NCI-H524 treated with DMSO at 0.1 percent for 48 hours (cell line): ENCODE measurements around the gene ZBTB47.

Experiments
- DNase-seq: peaks from one replicate; lab custom pipeline; 2025; lab: John Stamatoyannopoulos, UW

The ZBTB47 gene

GRCh38 chr3:42685363-42685881 is 31.9 kb downstream of the ZBTB47 start, which contains the start of gene KLHL40:
KLHL40 (plus strand) TSS chr3:42685537; CDS start chr3:42685619, 82 bp downstream.
- no peak for DNase-seq

DNA sequence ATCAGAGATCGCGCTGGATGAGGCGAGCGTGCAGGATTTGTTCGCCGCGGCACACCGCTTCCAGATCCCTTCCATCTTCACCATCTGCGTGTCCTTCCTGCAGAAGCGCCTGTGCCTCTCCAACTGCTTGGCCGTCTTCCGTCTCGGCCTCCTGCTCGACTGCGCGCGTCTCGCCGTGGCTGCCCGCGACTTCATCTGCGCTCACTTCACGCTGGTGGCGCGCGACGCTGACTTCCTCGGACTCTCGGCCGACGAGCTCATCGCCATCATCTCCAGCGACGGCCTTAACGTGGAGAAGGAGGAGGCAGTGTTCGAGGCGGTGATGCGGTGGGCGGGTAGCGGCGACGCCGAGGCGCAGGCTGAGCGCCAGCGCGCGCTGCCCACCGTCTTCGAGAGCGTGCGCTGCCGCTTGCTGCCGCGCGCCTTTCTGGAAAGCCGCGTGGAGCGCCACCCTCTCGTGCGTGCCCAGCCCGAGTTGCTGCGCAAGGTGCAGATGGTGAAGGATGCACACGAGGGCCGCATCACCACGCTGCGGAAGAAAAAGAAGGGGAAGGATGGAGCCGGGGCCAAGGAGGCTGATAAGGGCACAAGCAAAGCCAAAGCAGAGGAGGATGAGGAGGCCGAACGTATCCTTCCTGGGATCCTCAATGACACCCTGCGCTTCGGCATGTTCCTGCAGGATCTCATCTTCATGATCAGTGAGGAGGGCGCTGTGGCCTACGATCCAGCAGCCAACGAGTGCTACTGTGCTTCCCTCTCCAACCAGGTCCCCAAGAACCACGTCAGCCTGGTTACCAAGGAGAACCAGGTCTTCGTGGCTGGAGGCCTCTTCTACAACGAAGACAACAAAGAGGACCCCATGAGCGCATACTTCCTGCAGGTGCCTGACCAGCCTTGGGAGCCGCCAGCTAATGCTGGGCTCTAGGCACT is 32.7 kb downstream of the ZBTB47 start:
- no peak for DNase-seq

DNA sequence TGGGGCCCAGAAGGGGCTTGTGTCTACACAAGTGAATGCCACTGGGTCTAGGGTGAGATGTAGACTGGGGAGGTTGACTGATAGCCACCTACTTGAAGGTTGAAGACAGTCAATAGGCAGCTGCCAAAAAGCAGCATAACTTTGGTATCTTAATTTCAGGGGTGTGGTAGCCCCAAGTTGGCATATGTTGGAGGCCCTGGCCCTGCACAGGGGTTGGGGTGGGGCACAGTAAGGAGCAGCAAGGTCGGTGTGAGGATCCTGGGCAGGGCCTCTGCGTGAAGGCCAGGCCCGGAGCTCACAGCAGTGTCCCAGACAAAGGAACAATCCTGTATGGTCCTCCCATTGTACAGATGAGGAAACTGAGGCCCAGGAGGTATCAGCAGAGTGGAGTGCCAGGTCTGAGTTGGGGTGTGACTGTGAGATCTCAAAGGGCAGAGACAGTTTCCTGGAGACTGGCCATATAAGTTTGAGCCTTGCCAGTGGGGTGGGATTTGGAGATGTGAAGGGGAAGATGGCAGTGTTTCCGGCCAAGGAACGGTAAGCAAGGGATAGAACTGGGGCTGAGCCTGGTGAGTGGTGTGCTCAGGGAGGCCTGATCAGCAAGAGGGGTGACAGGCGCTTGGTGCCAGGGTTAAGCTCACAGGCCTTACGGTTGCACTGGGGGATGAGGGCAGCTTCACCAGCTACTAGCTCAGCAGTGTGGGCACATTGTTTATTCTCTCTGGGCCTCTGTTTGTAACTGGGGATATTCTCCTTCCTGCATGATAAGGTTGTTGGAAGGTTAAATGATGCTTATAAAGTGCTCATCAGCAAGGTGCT is 33.5 kb downstream of the ZBTB47 start:
- no peak for DNase-seq

GRCh38 chr3:42688016-42688415 is 34.5 kb downstream of the ZBTB47 start:
- DNase-seq, result no peak

- no peak for DNase-seq
These were observed 35.3 kb downstream of the ZBTB47 start for GRCh38 chr3:42688487-42689420.

GRCh38 chr3:42689421-42690014 is 36.0 kb downstream of the ZBTB47 start:
- no peak for DNase-seq

GRCh38 chr3:42690191-42690590 is 36.7 kb downstream of the ZBTB47 start:
- no peak for DNase-seq

DNA sequence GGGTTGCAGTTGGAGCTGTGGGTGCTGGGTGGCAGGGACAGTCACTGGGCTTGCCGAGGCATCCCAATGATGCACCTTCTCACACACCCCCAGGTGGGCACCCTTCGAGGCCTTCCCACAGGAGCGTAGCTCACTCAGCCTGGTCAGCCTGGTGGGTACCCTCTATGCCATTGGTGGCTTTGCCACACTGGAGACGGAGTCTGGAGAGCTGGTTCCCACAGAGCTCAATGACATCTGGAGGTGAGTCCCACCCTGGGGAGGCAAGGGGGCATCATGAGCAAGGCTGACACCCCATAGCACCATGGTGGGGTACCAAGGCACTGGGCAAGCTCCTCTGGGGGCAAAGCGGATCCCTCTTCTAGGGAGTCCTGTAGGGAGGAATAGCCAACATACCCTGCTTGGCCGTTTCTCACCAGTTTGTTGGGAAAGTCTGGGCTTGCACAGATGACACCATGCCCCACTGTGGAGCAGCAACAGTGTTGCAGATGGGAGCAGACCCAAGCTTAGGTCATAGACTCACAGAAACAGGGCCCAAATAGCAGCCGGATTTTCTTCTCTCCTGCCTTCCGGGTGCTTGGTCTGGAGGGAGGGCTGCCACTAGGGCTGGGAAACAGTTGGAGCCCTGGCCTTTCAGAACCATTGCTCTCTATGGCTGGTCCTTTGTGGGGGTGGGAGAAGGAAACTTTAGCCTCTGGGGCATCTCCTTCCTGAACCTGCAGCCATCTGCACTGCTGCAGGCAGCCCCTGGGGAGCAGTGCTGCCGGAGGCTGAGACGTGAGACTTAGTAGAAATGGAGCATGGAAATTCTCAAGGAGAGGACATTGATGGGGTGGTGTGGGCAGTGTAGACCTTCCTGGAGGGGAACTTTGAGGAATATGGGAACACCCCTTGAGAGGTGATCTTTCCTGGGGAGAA is 37.5 kb downstream of the ZBTB47 start:
- no peak for DNase-seq

DNA sequence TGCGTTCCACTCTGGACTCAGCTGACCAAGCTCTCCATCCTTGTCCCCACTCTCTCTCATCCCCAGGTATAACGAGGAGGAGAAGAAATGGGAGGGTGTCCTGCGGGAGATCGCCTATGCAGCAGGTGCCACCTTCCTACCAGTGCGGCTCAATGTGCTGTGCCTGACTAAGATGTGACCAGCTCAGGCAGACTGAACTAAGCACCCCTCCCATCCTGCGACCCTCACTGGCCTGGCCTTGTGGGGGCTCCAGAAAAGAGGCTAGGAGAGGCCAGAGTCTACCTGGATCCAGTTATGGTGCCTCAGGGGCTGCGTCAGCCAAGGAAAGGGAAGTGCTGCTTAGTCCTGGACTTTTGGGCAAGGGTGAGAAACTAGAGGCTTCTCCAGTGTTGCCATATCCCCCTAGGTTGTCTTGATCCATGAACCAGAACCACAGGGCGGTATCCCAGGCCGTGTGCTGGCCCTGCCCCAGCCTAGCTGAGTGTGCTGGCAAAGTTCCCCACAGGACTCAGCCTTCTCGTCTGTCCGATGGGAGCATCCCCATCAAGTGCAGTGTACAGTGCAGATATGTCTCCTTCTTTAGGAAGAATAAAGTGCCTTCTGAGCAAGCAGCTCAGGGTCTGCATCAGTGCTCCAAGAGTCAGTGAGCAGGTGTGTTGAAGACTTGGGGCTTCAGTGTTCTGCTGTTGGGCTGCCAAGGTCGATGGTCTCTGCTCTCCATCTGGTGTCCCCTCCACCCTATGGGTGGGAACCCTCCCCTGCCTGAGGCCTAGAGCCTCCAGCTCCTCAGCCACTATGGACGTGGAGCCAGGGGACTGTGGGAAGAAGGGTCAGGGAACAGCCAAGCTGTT is 38.5 kb downstream of the ZBTB47 start:
- no peak for DNase-seq

DNA sequence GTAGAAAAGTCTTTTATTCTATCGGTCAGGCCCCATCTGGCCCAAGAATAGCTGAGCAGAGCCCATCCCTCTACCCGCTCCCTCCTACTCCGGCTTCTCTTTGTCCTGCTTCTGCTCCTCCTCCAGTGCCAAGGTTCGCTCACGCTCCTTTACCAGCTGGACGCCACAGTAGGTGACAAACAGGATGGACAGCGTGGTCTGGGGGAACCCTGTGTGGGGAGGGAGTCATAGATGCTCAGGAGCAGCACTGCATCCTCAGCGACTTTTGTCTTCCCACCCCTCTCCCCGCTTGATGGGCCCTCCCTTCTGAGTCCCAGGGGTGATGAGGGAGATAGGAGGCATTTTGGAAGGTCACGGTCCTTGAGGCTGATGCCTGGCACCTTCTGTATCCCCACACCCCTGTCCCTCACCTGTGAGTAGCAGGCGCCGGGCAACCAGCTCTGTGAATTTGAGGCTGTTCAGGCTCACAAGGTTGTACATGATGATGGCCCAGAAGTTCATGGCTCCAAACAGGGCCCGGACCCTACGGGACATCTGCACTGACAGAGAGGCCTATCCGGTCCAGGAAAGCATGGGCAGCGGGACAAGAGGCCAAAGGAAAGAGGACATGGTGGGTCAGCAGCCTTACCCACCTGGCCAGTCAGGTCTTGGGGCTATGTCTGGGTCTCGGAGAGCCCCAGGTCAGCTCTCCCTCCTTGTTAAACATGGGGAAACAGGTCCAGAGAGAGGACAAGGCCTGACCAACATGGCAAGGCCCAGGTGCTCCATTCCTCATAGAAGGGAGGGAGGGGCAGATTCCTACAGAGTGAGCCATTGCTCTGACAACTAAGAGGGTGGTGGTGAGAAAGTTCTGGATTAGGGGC is 39.4 kb downstream of the ZBTB47 start:
- DNase-seq, result no peak

DNA sequence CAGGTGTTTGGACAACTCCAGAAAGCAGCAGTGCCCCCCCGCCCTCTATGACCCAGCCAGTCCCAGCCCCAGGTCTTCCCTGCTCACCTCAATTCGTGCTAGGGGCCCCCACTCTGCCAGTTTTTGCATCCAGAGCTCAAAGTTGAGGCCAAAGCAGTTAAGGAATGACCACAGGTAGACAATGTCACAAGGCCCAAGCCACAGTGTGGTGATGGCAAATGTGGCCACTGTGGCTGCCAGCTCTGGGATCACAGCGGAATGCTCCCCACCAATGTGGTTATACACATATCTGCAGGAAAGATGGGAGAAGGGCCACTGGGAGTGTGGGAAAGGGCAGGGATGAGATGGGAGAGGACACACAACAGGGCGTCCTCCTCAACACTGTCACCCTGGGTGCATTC is 40.0 kb downstream of the ZBTB47 start:
- no peak for DNase-seq

DNA sequence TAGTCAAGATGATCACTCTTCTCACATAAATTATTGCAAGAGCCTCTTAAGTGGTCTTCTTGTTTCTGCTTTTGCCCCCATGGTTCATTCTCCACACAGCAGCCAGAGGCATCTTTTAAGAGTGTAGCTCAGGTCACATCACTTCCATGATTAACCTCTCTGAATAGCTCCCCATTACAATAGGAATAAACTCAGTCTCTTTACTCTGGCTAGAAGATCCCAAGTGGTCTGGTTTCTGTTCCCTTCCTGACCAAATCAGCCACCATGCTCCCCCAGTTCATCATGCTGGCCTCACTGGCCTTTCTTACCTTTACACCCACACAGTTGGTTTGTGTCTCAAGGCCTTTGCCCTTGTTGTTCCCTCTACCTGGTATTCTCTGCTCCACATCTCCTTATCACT is 40.9 kb downstream of the ZBTB47 start:
- no peak for DNase-seq

DNA sequence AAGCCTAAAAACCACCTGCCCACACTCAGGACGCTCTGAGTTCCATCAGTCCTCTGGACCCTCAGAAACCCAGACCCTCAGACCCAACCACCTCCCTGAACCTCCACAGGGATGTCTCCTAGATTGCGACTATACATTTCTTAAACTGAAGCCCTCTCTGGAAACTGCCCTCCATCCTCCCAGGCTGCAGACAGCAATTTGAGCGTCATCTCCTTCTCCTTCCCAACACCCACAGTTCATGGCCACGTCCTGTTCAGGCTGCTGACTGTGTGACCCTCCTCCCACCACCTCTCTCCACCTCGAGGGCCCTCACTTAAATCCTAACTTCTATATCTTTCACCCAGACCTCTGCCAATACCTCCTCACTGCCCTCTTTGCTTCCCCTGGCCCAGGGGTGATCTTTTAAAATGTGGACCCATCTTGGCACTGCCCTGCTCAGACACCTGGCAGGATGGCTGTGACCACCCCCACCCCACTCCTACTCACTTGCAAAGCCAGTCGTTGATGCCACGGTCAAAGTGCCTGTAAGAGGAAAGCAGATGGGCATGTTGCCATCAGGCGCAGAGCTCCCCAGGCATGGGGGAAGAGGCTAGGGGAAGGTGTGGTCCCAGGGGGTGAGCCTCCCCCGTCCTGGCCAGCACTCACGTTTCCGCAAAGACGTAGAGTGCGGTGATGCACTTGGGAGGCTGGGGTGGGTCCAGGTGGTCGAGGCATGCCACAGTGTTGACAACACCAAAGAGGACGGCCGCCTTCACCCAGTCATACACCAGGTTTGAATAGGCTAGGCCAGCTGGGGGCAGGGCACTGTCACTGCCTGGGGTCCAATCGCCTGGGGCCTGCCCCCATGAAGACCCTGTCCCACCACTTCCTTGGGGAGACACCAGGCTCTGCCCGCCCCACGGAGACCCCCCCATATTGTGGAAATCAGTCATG is 43.1 kb downstream of the ZBTB47 start:
- DNase-seq, result no peak

DNA sequence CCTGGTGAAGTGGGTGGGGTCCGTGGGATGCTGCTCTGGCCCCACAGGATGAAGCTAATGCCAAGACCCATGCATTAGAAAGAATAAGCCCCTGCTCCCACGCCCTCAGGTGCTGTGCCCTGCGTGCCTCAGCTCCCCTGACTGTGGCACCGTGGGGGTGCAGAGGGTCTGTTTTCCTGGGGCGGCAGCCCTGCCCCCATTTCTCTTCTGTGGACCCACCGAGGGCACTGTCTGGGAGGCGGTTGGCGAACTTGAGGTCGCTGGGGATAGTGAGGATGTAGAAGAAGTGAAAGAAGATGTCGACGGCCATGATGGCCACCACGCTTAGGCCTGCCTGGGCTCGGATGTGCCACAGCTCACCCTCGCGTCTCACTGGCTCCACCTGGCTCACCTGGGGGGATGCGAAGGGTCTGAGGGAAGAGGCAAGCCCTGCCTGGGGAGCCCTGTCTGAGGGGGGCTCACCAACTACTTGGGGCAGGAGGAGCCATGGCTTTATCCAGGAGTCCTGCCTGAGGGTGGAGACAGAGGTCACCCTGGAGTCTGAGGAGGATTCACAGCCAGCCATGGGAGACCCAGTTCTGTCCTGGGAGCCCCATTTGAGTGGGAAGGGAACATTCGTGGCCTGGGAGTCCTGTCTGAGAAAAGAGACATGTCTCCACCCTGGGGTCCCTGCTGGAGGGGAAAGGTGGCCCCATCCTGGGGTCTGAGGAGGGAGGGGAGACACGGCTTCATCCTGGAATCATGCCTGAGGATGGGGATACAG is 44.0 kb downstream of the ZBTB47 start:
- DNase-seq, result no peak

- no peak for DNase-seq
These were observed 44.9 kb downstream of the ZBTB47 start for GRCh38 chr3:42698216-42698910.

- no peak for DNase-seq
These were observed 45.4 kb downstream of the ZBTB47 start for GRCh38 chr3:42698911-42699230.
